ENCODE measurements around the gene ASB15.

- TF ChIP-seq CTCF (tag by site-specific recombination; IDR thresholded peaks at IDR 0.05) (no peak), ZNF639 (tag by site-specific recombination; IDR thresholded peaks at IDR 0.05) (no peak), IKZF3 (tag by site-specific recombination; IDR thresholded peaks at IDR 0.05) (no peak), ZNF704 (tag by site-specific recombination; IDR thresholded peaks at IDR 0.05) (no peak), REST (tag by site-specific recombination; IDR thresholded peaks at IDR 0.05) (no peak), ZNF274 (IDR thresholded peaks at IDR 0.05; ENCODE audit: low read length) (no peak), ZNF274 (tag by site-specific recombination; IDR thresholded peaks at IDR 0.05; ENCODE audit: borderline replicate concordance) (no peak), ZNF514 (tag by site-specific recombination; IDR thresholded peaks at IDR 0.05) (no peak), YY1 (tag by site-specific recombination; IDR thresholded peaks at IDR 0.05) (no peak), ZNF510 (tag by site-specific recombination; IDR thresholded peaks at IDR 0.05; ENCODE audit: insufficient replicate concordance) (no peak)
Observed at GRCh38 chr7:123555484-123555883, 46.1 kb upstream of the ASB15 start.

Measured in HEK293 (cell line).